ENCODE measurements around the gene MTHFD2L.

- TF ChIP-seq CTCF (IDR thresholded peaks at IDR 0.05) (no peak), POLR2A (IDR thresholded peaks at IDR 0.05) (no peak)
Measured at GRCh38 chr4:74268643-74269042, 110.7 kb downstream of the MTHFD2L start.
